Suprapubic skin (tissue), 3 donors: ENCODE data around the gene TOP1.

ENCODE experiments used
- POLR2AphosphoS5 ChIP-seq, 3 donors: sonication (generic); formaldehyde crosslinking; IDR thresholded peaks; one replicate each; pipeline ENCODE4 v1.6.1; 2017; ENCODE audit warnings: antibody characterized with exemption in 3 of 3
- TF ChIP-seq, protein P1 (sequence below), 2 donors: fragments of 200-600 bp in 1 of 2; fragments of 450-650 bp in 1 of 2; sonication (generic) in 1 of 2; IDR thresholded peaks; one replicate each; pipeline ENCODE4 v1.5.1; 2016 to 2019; ENCODE audit warnings: antibody characterized with exemption in 2 of 2, mild to moderate bottlenecking in 1 of 2, moderate library complexity in 1 of 2

DNA sequence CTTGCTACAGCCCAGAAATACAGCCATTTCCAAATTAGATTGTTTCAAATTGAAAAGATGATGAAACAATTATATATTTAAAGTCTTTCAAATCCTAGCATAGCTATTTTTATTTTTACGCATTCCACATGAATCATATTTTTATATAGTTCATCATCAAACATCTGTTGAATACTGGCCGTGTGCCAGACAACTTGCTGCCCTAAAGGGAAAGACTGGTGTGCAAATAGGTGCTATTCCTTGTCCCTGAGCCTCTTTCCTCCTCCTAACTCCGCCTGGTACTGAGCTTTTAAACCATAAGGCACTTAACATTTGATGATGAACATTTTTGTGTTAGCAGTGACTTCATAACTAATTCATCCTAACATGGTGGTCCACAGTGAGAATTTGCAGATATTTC, 90.0 kb downstream of the TOP1 start:
- TF ChIP-seq, protein P1, sequence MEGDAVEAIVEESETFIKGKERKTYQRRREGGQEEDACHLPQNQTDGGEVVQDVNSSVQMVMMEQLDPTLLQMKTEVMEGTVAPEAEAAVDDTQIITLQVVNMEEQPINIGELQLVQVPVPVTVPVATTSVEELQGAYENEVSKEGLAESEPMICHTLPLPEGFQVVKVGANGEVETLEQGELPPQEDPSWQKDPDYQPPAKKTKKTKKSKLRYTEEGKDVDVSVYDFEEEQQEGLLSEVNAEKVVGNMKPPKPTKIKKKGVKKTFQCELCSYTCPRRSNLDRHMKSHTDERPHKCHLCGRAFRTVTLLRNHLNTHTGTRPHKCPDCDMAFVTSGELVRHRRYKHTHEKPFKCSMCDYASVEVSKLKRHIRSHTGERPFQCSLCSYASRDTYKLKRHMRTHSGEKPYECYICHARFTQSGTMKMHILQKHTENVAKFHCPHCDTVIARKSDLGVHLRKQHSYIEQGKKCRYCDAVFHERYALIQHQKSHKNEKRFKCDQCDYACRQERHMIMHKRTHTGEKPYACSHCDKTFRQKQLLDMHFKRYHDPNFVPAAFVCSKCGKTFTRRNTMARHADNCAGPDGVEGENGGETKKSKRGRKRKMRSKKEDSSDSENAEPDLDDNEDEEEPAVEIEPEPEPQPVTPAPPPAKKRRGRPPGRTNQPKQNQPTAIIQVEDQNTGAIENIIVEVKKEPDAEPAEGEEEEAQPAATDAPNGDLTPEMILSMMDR (IDR thresholded peaks at IDR 0.05), result no peak
- TF ChIP-seq POLR2AphosphoS5 (IDR thresholded peaks at IDR 0.05), result no peak
